Measurements from ENCODE around the gene OR10G3.

Gene OR10G3

DNA sequence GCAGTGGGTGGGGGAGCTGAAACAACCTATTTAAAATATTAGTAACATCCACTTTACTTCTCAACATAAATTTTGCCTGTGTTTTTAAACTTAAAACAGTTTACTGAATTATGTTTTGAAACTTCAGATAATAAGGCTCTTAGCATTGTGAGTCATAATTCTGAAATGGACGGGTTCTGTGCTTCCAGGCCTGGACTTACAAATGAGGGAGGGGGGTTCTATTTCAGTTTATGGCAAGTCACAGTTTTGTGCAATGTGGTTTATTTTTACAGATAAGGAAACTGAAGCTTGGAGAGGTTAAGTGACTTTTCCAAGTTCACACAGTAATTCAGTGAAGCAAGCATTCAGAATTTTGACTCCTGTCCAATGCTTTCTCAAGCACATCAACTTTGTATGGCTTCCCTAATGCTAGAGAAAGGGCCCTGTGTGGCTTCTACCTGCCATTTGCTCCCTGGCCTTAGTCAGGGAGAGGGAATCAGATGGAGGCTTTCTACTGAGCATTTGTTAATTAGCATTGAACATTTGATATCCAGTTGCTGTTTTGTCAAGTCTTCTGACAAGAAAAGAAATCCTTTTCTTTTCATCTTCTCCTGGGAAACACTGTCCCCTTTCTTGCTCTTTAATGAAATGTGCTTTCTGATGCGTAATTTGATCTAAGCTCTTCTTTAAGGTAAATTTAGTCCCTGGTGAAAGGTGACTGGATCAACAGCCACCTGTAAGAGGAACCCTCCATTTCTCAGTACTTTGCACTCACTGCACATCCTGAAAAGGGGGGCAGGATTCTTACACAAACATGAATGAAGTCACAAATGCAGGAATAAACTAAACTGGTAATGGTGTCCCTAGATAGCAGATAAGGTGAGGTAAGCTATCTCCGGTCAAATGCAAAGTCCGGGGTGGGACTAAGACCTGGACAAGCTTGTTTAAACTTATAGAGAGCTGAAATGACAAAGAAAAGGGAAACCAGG is 51.2 kb downstream of the OR10G3 start:
- no peak overlapping the region for H3K9ac ChIP-seq (ENCODE audit: low read length)
- no peaks in the 10 kb centered on the region for H3K36me3 ChIP-seq (ENCODE audit: control insufficient read depth, insufficient read depth, low read length)
- H3K4me3 ChIP-seq (ENCODE audit: low read length), result no peak overlapping the region
- H3K27ac ChIP-seq (ENCODE audit: low read depth, low read length), result no peak overlapping the region
- no peaks in the 10 kb centered on the region for H3K27me3 ChIP-seq (ENCODE audit: control insufficient read depth, insufficient read depth, low read length)
- no peaks in the 10 kb centered on the region for H3K4me1 ChIP-seq (ENCODE audit: control insufficient read depth, insufficient read depth, low read length)

GRCh38 chr14:21527318-21527679 is 52.6 kb downstream of the OR10G3 start:
- Histone ChIP-seq H3K9ac (ENCODE audit: low read length) (no peak overlapping the region), H3K27ac (ENCODE audit: low read depth, low read length) (no peak overlapping the region), H3K36me3 (ENCODE audit: control insufficient read depth, insufficient read depth, low read length) (no peaks in the 10 kb centered on the region), H3K4me1 (ENCODE audit: control insufficient read depth, insufficient read depth, low read length) (no peaks in the 10 kb centered on the region), H3K4me3 (ENCODE audit: low read length) (no peak overlapping the region), H3K27me3 (ENCODE audit: control insufficient read depth, insufficient read depth, low read length) (no peaks in the 10 kb centered on the region)

GRCh38 chr14:21526672-21527317 is 53.1 kb downstream of the OR10G3 start:
- no peak overlapping the region for H3K9ac ChIP-seq (ENCODE audit: low read length)
- H3K4me3 ChIP-seq (ENCODE audit: low read length), result peak overlapping the region; percentile 77
- H3K36me3 ChIP-seq (ENCODE audit: control insufficient read depth, insufficient read depth, low read length), result no peaks in the 10 kb centered on the region
- H3K27me3 ChIP-seq (ENCODE audit: control insufficient read depth, insufficient read depth, low read length), result no peaks in the 10 kb centered on the region
- peak overlapping the region; percentile 78 for H3K27ac ChIP-seq (ENCODE audit: low read depth, low read length)
- H3K4me1 ChIP-seq (ENCODE audit: control insufficient read depth, insufficient read depth, low read length), result no peaks in the 10 kb centered on the region

GRCh38 chr14:21525962-21526671 is 53.8 kb downstream of the OR10G3 start, which contains the start of gene SALL2:
Gene SALL2 (minus strand): TSS chr14:21526346. CDS start chr14:21526127, 219 bp downstream.
- Histone ChIP-seq H3K4me1 (ENCODE audit: control insufficient read depth, insufficient read depth, low read length) (no peaks in the 10 kb centered on the region), H3K27ac (ENCODE audit: low read depth, low read length) (peak within 1 kb of the TSS; percentile 78), H3K4me3 (ENCODE audit: low read length) (peak within 1 kb of the TSS; percentile 77), H3K36me3 (ENCODE audit: control insufficient read depth, insufficient read depth, low read length) (no peaks in the 10 kb centered on the region), H3K9ac (ENCODE audit: low read length) (no peak within 1 kb of the TSS), H3K27me3 (ENCODE audit: control insufficient read depth, insufficient read depth, low read length) (no peaks in the 10 kb centered on the region)

- H3K4me3 ChIP-seq (ENCODE audit: low read length), result peak overlapping the region; percentile 77
- H3K4me1 ChIP-seq (ENCODE audit: control insufficient read depth, insufficient read depth, low read length), result no peaks in the 10 kb centered on the region
- H3K27ac ChIP-seq (ENCODE audit: low read depth, low read length), result peak overlapping the region; percentile 78
- no peaks in the 10 kb centered on the region for H3K36me3 ChIP-seq (ENCODE audit: control insufficient read depth, insufficient read depth, low read length)
- H3K9ac ChIP-seq (ENCODE audit: low read length), result no peak overlapping the region
- H3K27me3 ChIP-seq (ENCODE audit: control insufficient read depth, insufficient read depth, low read length), result no peaks in the 10 kb centered on the region
Observed at GRCh38 chr14:21525571-21525961, 54.3 kb downstream of the OR10G3 start.

DNA sequence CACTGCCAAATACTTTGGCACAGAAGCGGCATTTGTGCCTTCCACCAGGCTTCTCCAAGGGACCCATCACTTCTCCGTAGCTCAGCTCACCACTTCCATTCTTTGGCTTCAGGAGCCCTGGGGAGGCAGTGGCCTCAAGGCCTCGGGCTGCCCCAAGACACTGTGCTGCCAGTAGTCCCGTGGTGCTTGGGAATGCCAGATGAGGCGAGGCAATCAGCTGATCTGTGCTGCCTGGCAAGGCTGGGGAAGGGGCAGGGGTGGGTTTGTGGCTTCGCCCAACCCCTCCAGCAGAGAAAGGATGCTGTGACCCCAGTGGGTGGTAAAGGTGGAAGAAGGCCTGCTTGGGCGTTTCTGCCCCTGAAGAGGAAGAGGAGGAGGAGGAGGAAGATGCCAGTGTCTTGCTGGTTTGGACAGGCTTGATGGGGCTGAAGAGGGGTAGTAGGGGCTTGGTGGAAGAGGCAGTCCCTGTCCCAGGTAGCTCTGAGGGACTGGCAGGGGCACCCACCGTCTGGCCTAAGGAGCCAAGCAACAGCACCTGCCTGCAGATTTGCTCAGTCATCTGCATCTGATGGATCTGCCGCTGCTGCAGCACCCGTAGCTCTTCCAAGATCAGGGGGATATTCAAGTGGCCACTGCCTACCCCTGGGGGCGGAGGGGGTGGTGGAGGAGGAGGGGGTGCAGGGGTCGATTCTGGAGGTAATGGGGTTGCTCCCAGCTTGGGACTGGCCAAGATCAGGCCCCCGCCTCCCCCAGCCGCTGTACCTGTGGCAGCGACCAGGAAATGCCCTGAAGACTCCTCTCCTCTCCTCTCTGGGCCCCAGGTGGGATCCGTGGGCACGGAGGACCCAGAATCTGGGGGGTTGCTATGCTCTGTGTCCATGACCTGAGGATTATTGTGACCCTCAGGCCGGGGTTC is 55.0 kb downstream of the OR10G3 start:
- Histone ChIP-seq H3K4me1 (ENCODE audit: control insufficient read depth, insufficient read depth, low read length) (no peaks in the 10 kb centered on the region), H3K27ac (ENCODE audit: low read depth, low read length) (peak overlapping the region; percentile 52), H3K27me3 (ENCODE audit: control insufficient read depth, insufficient read depth, low read length) (no peaks in the 10 kb centered on the region), H3K4me3 (ENCODE audit: low read length) (peak overlapping the region; percentile 77), H3K9ac (ENCODE audit: low read length) (no peak overlapping the region), H3K36me3 (ENCODE audit: control insufficient read depth, insufficient read depth, low read length) (no peaks in the 10 kb centered on the region)

- H3K27me3 ChIP-seq (ENCODE audit: control insufficient read depth, insufficient read depth, low read length), result no peaks in the 10 kb centered on the region
- H3K36me3 ChIP-seq (ENCODE audit: control insufficient read depth, insufficient read depth, low read length), result no peaks in the 10 kb centered on the region
- H3K27ac ChIP-seq (ENCODE audit: low read depth, low read length), result no peak overlapping the region
- no peak overlapping the region for H3K9ac ChIP-seq (ENCODE audit: low read length)
- H3K4me3 ChIP-seq (ENCODE audit: low read length), result no peak overlapping the region
- no peaks in the 10 kb centered on the region for H3K4me1 ChIP-seq (ENCODE audit: control insufficient read depth, insufficient read depth, low read length)
Observed at GRCh38 chr14:21523203-21523602, 56.7 kb downstream of the OR10G3 start.

GRCh38 chr14:21521501-21521900 is 58.4 kb downstream of the OR10G3 start:
- Histone ChIP-seq H3K9ac (ENCODE audit: low read length) (no peak overlapping the region), H3K27me3 (ENCODE audit: control insufficient read depth, insufficient read depth, low read length) (no peaks in the 10 kb centered on the region), H3K36me3 (ENCODE audit: control insufficient read depth, insufficient read depth, low read length) (no peaks in the 10 kb centered on the region), H3K4me3 (ENCODE audit: low read length) (no peak overlapping the region), H3K4me1 (ENCODE audit: control insufficient read depth, insufficient read depth, low read length) (no peaks in the 10 kb centered on the region), H3K27ac (ENCODE audit: low read depth, low read length) (no peak overlapping the region)

DNA sequence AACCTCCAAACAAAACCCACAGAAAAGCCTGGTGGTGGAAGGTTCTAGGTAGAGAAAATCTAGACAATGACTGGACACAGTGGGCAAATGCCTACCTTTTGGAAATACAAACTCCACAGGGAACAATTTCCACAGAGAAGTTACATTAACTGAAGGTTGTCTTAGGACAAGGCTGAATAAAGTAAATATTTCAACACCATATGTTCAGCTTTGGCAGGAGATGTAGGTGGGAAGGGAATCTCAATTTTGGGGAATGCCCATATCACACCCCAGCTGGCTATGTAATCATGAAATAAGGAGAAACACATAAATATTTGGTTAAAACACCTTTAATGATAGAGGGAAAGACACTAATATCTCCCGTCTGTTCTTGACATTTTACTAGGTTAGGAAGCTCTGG is 59.1 kb downstream of the OR10G3 start:
- H3K27me3 ChIP-seq (ENCODE audit: control insufficient read depth, insufficient read depth, low read length), result no peaks in the 10 kb centered on the region
- no peak overlapping the region for H3K9ac ChIP-seq (ENCODE audit: low read length)
- no peaks in the 10 kb centered on the region for H3K36me3 ChIP-seq (ENCODE audit: control insufficient read depth, insufficient read depth, low read length)
- H3K4me1 ChIP-seq (ENCODE audit: control insufficient read depth, insufficient read depth, low read length), result no peaks in the 10 kb centered on the region
- no peak overlapping the region for H3K27ac ChIP-seq (ENCODE audit: low read depth, low read length)
- no peak overlapping the region for H3K4me3 ChIP-seq (ENCODE audit: low read length)

DNA sequence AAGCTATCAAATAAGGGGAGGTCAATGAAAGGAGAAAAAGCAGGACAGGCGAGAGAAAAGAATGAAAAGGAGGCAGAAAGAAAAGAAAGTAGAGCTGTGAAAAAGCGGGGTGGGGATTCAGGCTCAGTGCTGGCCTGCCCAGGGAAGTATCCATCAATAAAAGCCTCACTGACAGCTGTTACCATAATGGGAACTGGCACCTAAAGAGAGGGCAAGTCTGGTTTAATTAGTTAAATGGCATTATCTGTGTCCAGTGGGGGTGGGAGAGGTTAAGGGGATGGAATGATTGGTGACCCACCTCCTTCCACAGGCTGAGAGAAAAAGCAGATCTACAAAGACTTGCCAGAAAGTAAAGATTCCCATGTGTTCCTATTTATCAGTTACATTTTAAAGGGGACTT is 61.2 kb downstream of the OR10G3 start:
- Histone ChIP-seq H3K27ac (ENCODE audit: low read depth, low read length) (no peak overlapping the region), H3K36me3 (ENCODE audit: control insufficient read depth, insufficient read depth, low read length) (no peaks in the 10 kb centered on the region), H3K4me1 (ENCODE audit: control insufficient read depth, insufficient read depth, low read length) (no peaks in the 10 kb centered on the region), H3K4me3 (ENCODE audit: low read length) (no peak overlapping the region), H3K9ac (ENCODE audit: low read length) (no peak overlapping the region), H3K27me3 (ENCODE audit: control insufficient read depth, insufficient read depth, low read length) (no peaks in the 10 kb centered on the region)

All from rectal smooth muscle tissue (tissue), 1 donor.